HG02798 (cell line): ENCODE results near the gene LARP1.
"Not testable (repeated sequence)": the region's sequence is repeated elsewhere in the genome, so short reads cannot be mapped to it uniquely, and the experiment has no call there.

Experiments
- ATAC-seq: cut with Tn5 transposase; IDR thresholded peaks from one replicate; pipeline ENCODE4 v1.9.1; 2021; ENCODE audit warnings: mild to moderate bottlenecking; ENCODE audit not compliant: unreplicated experiment, poor library complexity

LARP1 gene

DNA sequence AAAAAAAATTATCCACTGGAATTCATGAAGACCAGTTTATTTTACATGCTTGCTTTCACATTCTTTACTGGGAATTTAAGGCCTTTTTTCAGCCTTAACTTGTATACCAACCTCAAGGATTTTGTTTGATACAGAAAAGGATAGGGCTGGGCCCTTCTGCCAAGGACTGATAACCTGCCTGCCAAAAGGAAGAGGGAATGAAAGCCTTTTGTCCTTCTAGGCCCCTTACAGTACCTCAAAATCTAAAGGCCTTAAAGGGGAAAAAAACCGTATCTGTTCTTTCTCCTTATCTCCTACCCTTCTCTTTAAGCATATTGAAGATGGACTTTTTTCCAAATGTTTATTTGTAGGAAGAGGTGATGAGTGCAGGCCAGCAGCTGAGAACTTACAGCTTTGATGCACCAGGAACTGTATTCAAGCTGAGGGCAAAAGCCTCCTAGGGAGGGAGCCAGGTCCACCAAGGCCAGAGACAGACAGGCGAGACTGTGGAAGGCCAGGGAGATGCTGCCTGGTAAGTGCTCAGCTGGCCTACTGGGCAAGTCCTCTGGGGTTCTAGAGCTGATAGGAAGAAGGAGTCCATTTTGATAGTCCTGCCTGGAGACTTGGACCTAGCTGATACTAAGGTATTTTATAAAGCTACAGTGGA lies 63.4 kb downstream of the LARP1 start:
- no peak for ATAC-seq

DNA sequence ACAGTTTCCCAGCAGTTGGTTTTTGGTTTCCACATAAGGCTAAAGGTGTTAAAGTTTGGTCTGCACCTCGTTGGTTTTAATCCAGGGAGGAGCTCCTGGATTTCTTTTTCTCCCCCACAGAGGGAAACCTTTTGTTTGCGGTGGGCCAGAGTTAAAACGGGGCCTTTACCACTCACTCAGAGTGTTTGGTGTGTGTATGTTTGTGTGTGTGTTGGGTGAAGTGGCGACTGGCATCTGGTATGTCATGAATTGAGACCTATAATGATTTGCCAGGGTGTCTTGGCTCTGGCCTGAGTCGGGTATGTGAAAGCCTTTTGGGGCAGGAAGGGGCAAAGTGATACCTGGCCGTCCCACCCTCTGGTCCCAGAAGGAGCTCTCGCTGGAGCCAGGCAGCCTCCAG lies 64.4 kb downstream of the LARP1 start:
- ATAC-seq, result no peak

DNA sequence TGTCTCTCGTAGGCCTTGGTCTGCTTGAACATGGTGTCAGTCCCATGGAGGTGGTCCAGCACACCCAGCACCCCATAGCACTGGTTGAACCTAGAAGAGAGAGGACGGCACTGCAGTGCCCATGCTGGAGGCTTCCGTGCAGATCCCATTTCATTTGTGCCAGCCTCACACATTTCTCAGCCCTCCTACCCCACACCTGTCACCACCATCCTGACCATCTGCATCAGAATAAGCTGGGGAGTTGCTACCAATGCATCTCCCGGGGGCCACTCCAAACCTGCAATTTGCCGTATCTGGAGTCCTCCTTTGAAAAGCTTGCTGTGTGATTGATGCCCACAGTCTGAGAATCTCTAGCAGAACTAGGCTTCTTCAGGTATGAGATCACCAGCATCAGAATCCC lies 65.2 kb downstream of the LARP1 start:
- ATAC-seq, result no peak

- ATAC-seq, result not testable (repeated sequence)
Measured at GRCh38 chr5:154822896-154823295, 67.7 kb downstream of the LARP1 start.

DNA sequence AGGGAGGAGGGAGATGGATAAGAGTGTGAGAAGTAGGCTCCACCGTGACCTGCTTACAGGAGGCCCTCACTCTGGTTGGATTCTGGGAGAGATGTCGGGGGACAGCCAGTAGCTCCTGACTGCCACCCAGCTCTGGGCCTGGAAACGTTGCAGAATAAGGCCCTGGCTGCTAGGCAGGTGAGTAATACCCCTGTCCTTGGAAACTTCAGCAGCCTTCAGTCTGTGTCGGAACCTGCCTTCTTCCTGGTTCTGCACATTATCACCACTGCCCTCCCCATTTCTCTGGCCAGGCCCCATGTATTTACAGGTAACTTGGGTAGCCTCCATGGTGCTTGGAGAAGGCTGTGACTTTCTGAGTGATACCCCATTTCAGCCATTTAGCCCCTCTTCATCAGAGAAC lies 68.4 kb downstream of the LARP1 start:
- ATAC-seq, result no peak

GRCh38 chr5:154824070-154824469 lies 68.9 kb downstream of the LARP1 start:
- ATAC-seq, result no peak

DNA sequence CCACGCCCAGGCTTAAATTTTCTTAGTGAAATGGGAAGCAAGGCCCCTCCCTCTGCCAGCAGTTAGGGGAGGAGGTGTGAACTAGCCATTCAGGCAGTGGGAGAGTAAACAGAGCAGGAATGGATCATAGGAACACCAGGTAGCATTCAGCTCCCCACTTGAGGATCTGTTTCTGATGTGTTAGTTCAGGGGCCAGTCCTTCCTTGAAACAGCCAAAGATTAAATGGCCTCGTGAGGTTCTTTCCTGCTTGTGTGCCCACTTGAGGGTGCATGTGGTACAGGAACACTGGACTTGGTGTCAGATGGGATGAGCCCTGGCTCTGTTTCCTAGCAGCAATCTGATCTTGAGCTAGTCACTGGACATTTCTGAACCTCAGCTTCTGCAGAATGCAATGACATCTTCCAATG lies 74.0 kb downstream of the LARP1 start:
- ATAC-seq, result no peak

DNA sequence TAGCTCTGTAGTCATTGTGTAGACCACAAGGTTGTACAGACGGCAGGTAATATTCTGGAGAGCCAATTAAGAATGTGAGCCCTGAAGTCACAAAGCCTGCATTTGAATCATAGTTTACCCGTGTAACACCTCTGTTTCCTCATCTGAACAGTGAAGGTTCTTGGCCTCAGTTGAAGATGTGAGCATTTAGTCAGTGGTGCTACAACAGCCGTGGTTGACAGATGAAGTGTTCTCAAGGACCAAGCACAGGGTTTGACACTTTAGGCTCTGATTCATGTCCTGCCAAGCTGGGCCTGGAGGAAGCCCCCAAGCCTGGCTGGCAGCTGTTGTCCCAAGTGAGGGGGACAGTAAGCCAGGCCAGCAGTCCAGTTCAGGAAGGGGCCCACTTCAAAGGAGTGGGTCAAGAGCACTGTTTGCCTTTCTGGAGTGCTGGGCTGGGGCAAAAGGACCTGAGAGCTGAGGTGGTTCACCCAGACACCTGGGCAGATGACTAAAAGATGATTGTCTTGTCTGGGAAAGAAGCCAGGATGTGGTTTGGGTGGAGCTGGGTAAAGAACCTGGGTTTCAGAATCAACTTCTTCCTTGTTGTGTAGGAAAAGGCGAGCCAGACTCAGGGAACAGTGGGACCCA lies 74.5 kb downstream of the LARP1 start:
- no peak for ATAC-seq

DNA sequence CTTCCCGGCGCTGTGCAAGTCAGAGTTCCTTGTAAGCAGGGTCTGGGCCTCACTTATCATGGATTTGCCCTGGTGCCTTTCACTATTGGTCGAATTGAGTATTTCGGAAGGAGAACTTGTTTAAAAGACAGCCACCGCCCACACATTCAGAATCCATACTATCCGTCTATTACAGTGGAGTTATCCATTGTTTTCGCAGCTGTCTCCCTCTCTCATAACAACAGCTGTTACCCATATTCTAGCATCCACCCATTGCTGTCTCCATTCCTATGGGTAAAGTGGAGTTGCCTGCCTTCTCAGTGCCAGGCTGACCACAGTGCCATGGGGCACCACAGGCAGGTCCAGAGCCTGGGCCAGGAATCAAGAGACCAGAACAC lies 75.0 kb downstream of the LARP1 start:
- ATAC-seq, result no peak

DNA sequence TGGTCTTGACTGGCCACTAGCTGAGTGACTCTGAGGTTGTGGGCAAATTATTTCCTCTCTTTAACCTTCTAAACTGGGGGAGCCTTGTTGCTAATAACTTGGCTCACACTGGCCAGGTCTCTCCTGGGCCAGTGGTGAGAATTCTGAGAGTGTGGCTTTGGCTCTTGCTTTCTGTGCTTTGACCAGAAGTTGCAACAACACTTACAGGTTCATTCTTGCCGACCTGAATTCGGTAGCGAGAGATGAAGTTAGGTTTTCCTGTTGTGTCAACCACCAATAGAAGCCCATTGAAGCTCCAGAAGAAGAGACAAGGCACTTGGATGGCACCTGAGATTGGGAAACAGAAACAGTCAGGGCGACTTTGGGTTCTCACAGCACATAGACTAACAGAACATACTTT lies 75.4 kb downstream of the LARP1 start:
- no peak for ATAC-seq

- no peak for ATAC-seq
Measured at GRCh38 chr5:154831451-154831850, 76.3 kb downstream of the LARP1 start.

- not testable (repeated sequence) for ATAC-seq
Measured at GRCh38 chr5:154832804-154833203, 77.6 kb downstream of the LARP1 start.

GRCh38 chr5:154834053-154834452 lies 78.9 kb downstream of the LARP1 start:
- no peak for ATAC-seq

- ATAC-seq, result not testable (repeated sequence)
Measured at GRCh38 chr5:154835701-154836052, 80.5 kb downstream of the LARP1 start.

GRCh38 chr5:154836225-154836624 lies 81.0 kb downstream of the LARP1 start:
- ATAC-seq, result no peak

DNA sequence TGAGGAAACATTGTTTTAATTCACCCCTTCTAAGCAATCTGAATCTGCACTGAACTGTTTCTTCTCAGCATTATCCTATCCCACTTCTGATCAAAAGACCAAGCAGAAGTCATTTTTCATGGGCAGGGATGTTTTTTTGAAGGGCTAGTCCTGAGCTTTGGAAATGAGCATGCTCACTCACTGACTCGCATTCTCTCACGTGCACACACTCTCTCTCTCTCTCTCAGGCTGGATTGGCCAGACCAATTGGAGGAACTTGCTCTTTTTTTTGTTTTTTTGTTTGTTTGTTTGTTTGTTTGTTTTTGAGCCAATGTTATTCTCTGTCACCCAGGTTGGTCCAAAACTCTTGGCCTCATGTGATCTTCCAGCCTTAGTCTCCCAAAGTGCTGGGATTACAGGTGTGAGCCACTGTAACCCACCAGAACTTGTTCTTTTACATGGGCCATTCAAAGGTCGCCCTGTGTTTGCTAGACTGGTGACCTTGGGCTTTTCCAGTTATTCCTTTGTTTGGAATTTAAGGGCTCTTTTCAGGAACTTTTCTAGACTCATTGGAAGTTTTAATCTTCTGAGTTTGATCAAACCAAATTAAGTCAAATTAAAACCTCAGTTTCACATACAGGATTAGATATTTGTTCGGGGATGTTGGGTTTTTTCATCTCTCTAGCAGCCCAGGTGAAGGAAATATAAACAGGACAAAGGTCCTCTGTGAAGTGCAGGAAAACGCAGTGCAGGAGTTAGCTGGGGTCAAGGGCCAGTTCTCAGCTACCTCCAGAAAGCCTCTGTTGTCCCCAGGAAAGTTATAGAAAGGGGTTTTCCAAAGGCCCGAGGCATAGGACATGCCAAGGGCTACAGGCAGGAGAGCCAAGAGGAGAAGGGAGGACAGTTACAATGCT lies 82.1 kb downstream of the LARP1 start:
- no peak for ATAC-seq

DNA sequence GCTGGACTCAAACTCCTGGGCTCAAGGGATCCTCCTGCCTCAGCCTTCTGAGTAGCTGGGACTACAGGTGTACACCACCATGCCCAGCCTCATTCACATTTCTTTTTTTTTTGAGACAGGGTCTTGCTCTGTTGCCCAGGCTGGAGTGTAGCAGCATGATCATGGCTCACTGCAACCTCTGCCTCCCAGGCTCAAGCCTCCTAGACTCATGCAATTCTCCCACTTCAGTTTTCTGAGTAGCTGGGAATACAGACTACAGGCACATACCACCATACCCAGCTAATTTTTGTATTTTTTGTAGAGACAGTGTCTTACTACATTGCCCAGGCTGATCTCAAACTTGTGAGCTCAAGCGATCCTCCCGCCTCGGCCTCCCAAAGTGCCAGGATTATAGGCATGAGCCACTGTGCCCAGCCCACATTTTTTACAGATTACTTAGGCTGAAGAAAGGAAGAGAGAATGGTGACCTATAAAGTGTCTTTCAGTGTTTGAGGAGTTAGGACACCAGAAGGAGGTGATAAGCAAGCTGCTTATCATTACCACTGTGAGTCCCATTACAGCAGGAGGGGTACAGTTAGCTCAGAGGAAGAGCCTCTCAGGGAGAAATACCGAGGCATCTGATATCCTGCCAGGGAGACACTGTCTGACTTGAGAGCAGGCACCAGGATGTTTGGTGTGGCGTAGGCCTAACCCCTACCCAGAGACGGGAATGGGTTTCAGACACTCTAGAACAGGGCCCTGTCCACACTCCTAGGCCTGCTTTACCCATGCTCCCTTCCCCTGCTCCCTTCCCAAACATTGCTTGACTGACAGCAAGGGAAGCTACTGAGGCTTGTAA lies 85.5 kb downstream of the LARP1 start:
- no peak for ATAC-seq

GRCh38 chr5:154841273-154841661 lies 86.1 kb downstream of the LARP1 start:
- ATAC-seq, result no peak

DNA sequence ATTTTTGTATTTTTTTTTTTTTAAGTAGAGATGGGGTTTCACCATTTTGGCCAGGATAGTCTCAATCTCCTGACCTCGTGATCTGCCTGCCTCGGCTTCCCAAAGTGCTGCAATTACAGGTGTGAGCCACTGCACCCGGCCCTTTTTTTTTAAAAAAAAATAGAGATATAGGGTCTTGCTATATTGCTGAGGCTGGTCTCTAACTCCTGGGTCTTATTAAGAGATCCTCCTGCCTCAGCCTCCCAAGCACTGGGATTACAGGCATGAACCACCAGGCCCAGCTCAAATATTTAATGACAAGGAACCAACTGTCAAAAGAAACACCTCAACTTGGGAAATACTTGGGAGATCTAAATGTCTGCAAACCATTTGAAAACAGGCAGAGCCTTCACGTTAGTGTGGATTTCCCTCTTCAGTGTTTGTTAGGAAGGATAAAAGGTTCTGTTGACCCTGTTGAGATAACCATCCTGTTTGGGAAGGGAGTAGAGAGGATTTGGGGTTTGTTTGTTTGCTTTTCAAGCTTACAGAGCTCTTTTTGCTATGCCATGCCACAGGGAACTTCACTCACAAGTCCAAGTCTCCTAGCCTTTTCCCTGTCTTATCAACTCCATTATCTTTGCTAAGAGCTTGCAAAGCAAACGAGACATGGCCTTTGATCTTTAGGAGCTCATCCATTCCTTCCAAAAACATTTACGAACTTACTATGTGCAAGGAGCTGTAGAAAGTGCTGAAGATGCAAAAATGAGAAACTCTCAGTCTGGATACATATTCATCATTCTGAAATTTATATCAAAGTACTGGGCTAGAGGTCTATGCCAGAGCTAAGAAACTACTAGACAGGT lies 87.7 kb downstream of the LARP1 start:
- ATAC-seq, result no peak

DNA sequence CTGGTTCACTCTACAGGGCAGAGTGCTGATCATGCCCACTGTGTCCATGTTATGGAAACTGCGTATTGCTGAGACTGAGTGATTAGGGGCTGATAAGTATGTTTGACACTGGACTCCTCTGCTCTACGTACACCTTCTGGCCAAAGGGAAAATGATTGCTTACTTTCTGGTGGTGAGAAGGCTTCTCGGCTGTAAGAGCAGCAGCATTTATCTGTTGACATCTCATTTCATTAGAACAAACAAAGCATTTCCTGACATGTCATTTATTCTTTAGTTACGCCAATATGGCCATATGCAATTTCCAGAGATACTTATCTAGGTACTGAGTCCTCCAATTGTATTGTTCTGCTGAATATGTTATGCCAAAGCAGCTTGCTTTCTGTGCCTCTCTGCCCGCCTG lies 89.6 kb downstream of the LARP1 start:
- ATAC-seq, result no peak
